Psoas muscle (tissue), 8 donors: ENCODE measurements around the gene HNF1A. TPM values are rescaled to one million over a fixed set of nuclear protein-coding genes. Genes with fewer than 3 reads are reported as not detected.
A peak's percentile ranks its signal among the peaks of the same experiment; 100 is the strongest.

Experiments used
- ATAC-seq, 4 donors: fragments of 200-7000 bp; cut with Tn5 transposase; one replicate each; pipeline ENCODE4 v1.9.1; 2020; ENCODE audit warnings: moderate library complexity in 3 of 4, mild to moderate bottlenecking in 2 of 4
- DNase-seq, 2 donors: peaks; one replicate each; pipeline ENCODE4 v3.0.0-alpha.2; 2020
- H3K27ac ChIP-seq: fragments of 200-600 bp; one replicate; pipeline ENCODE4 v1.8.0; 2022
- H3K27me3 ChIP-seq, 3 donors: fragments of 200-600 bp in 1 of 3; one replicate each; pipeline versions ENCODE4 v1.6.1 to v1.8.0; 2013 to 2022; ENCODE audit warnings: low read length in 2 of 3, mild to moderate bottlenecking in 2 of 3, moderate library complexity in 1 of 3; ENCODE audit not compliant: insufficient read depth in 3 of 3
- H3K36me3 ChIP-seq, 2 donors: fragments of 200-600 bp in 1 of 2; one replicate each; pipeline versions ENCODE4 v1.6.1 to v1.8.0; 2013 to 2022; ENCODE audit warnings: low read depth in 1 of 2, mild to moderate bottlenecking in 1 of 2, moderate library complexity in 1 of 2; ENCODE audit not compliant: insufficient read depth in 1 of 2
- H3K4me1 ChIP-seq: fragments of 200-600 bp; one replicate; pipeline ENCODE4 v1.8.0; 2022
- H3K4me3 ChIP-seq: fragments of 200-600 bp; one replicate; pipeline ENCODE4 v1.8.0; 2022; ENCODE audit warnings: mild to moderate bottlenecking
- H3K9me3 ChIP-seq: fragments of 200-600 bp; one replicate; pipeline ENCODE4 v1.8.0; 2022
- CTCF ChIP-seq: fragments of 200-600 bp; IDR thresholded peaks from one replicate; pipeline ENCODE4 v1.8.0; 2022; ENCODE audit warnings: antibody characterized with exemption
- WGBS, 3 donors: extraction: QIAGEN DNeasy Blood & Tissue Kit; methylation state at CpG; one replicate each; pipeline versions ENCODE4 v1.1.6 to v1.1.7; 2013; 5-methylcytosine and 5-hydroxymethylcytosine counted together
- intact Hi-C, 2 donors: fragments of 100-400 bp; cut with DNase I; formaldehyde crosslinking; loops; one replicate each; pipeline versions ENCODE4 v1.11.0 to v1.14.2; 2022
- polyA plus RNA-seq, 3 donors: library from polyadenylated mRNA; stranded (reverse); fragments of 200-250 nt; gene quantifications; one replicate each; pipeline ENCODE4 v1.2.3, GENCODE V29; 2013
- total RNA-seq, 4 donors: library from RNA; stranded (reverse); fragmentation: NEBNext Ultra II Directional in 2 of 4; extraction: Animal tissue kit (Norgen Biotek cat#: 25700) in 2 of 4; gene quantifications; one replicate each; pipeline versions ENCODE4 v1.2.1 to v1.2.4, GENCODE V29; 2021 to 2023
- donor health status: healthy with polysubstance abuse.
- donor health status: DM: no; HTN: no; CAD: no; lungs with moderate emphysema.
- donor health status: Bipolar disorder and iron deficiency.
- donor health status: healthy.
- donor health status: DM: yes; HTN: yes; CAD: no.
- donor health status: DM: no; HTN: no; CAD: no.
- donor health status: DM: no; HTN: no; CAD: no.
- donor health status: DM: yes; HTN: yes; CAD: no.

HNF1A gene
- total and polyA plus RNA-seq, 7 donors = 0.07 to 0.18 TPM; not detected in 5

- ATAC-seq (peak; percentile 37 to 72 (median 52)), DNase-seq (no peak)
- intact Hi-C loops = no loop called here
- Histone ChIP-seq H3K27ac (no peak overlapping the region), H3K27me3 (no peaks in the 10 kb centered on the region), H3K4me3 (no peak overlapping the region), H3K9me3 (no peaks in the 10 kb centered on the region), H3K36me3 (peaks cover 8 to 81% of the 10 kb centered on the region in 2 donors), H3K4me1 (peaks cover under 1% of the 10 kb centered on the region)
- TF ChIP-seq CTCF = no peak
- 63 to 71% (median 68%) methylated on average over 10 of the region's 10 CpGs for WGBS, 3 donors
Measured at GRCh38 chr12:121009741-121010140, 31.4 kb downstream of the HNF1A start.

- no peaks in the 10 kb centered on the region for H3K27me3 ChIP-seq
- no peak for ATAC-seq
- no peaks in the 10 kb centered on the region for H3K9me3 ChIP-seq
- no peak for DNase-seq
- intact Hi-C loops = no loop called here
- H3K4me1 ChIP-seq = peaks cover 11% of the 10 kb centered on the region
- WGBS, 3 donors = 84 to 91% (median 86%) methylated on average over 8 of the region's 8 CpGs
- no peak overlapping the region for H3K4me3 ChIP-seq
- no peak overlapping the region for H3K27ac ChIP-seq
- peaks cover 8 to 70% of the 10 kb centered on the region in 2 donors for H3K36me3 ChIP-seq
- TF ChIP-seq CTCF = no peak
Measured at GRCh38 chr12:121010860-121011259, 32.5 kb downstream of the HNF1A start.

GRCh38 chr12:121011820-121012219 is 33.5 kb downstream of the HNF1A start:
- ATAC-seq = no peak
- H3K27me3 ChIP-seq = no peaks in the 10 kb centered on the region
- no peak for DNase-seq
- H3K9me3 ChIP-seq = no peaks in the 10 kb centered on the region
- intact Hi-C loops = no loop called here
- H3K36me3 ChIP-seq = peaks cover 8 to 60% of the 10 kb centered on the region in 2 donors
- WGBS, 3 donors = 87 to 90% (median 89%) methylated on average over 6 of the region's 6 CpGs
- H3K4me3 ChIP-seq = no peak overlapping the region
- no peak overlapping the region for H3K27ac ChIP-seq
- TF ChIP-seq CTCF = no peak
- H3K4me1 ChIP-seq = peaks cover 11% of the 10 kb centered on the region

- ATAC-seq = no peak
- H3K36me3 ChIP-seq = peaks cover 3 to 41% of the 10 kb centered on the region in 2 donors
- DNase-seq = no peak
- no peaks in the 10 kb centered on the region for H3K27me3 ChIP-seq
- H3K27ac ChIP-seq = no peak overlapping the region
- no peaks in the 10 kb centered on the region for H3K9me3 ChIP-seq
- peaks cover 11% of the 10 kb centered on the region for H3K4me1 ChIP-seq
- no peak overlapping the region for H3K4me3 ChIP-seq
- intact Hi-C loops = no loop called here
- TF ChIP-seq CTCF = no peak
- WGBS, 3 donors = 87 to 91% (median 87%) methylated on average over 3 of the region's 3 CpGs
Measured at GRCh38 chr12:121013715-121014114, 35.4 kb downstream of the HNF1A start.
